ENCODE results near the gene APOL1. TPM values are rescaled to one million over a fixed set of nuclear protein-coding genes. Genes with fewer than 3 reads are reported as not detected.

The APOL1 gene
- total and polyA plus RNA-seq, 10 of the 15 experiments (the other 5 are each of a cell fraction or from before 2014, with no cell fraction given) = 9.0 to 42.0 (median 17.6) TPM

- TF ChIP-seq PKNOX1 (IDR thresholded peaks at IDR 0.05) (no peak), CEBPZ (IDR thresholded peaks at IDR 0.05; ENCODE audit: low read depth, low read length) (no peak), PML (IDR thresholded peaks at IDR 0.05; ENCODE audit: low read length) (no peak), TCF12 (IDR thresholded peaks at IDR 0.05; ENCODE audit: low read depth, low read length) (no peak), SRF (IDR thresholded peaks at IDR 0.05; ENCODE audit: low read depth in 2 of 2, low read length in 2 of 2) (no peak)
Measured at GRCh38 chr22:36300396-36301212, 47.7 kb downstream of the APOL1 start (continued).

- Histone ChIP-seq H3K4me1 (ENCODE audit: control insufficient read depth, insufficient read depth, low read length) (no peaks in the 10 kb centered on the region), H4K20me1 (ENCODE audit: control insufficient read depth, insufficient read depth) (no peaks in the 10 kb centered on the region), H3K9ac (ENCODE audit: control insufficient read depth, insufficient read depth, low read length) (no peak overlapping the region), H3K4me2 (ENCODE audit: control insufficient read depth, insufficient read depth) (no peak overlapping the region), H3K9me3 (replicated peaks; ENCODE audit: control insufficient read depth, insufficient read depth, low read length) (no peaks in the 10 kb centered on the region), H3K4me3 (no peak overlapping the region), H3K36me3 (ENCODE audit: control insufficient read depth in 2 of 2, insufficient read depth in 2 of 2, low read length in 1 of 2) (peaks cover 48 to 80% of the 10 kb centered on the region in 2 experiments), H3K79me2 (ENCODE audit: control insufficient read depth, insufficient read depth, low read length) (no peaks in the 10 kb centered on the region), H2AFZ (ENCODE audit: control insufficient read depth, low read depth, low read length) (no peak overlapping the region), H3K27me3 (replicated peaks in 1 of 2; ENCODE audit: control insufficient read depth in 2 of 2, insufficient read depth in 2 of 2, low read length in 1 of 2) (no peaks in the 10 kb centered on the region), H3K27ac (ENCODE audit: control insufficient read depth, insufficient read depth) (no peak overlapping the region)
- WGBS (ENCODE audit: insufficient coverage, insufficient replicate concordance, low lambda C conversion rate, missing lambda C conversion rate) = 14% methylated on average over 13 of the region's 13 CpGs
- intact Hi-C loops (cut with micrococcal nuclease; ENCODE audit: unreplicated experiment) (loop anchor here (1.0 kb wide), 1 partner anchor 169 kb away; no protein-coding TSS in a partner anchor), in situ Hi-C loops (cut with MboI) (no loop called here)
- ATAC-seq (peak; percentile 91), DNase-seq (ENCODE audit: low read depth, low spot score) (no peak), FAIRE-seq (peak; percentile 98)
- CTCF ChIA-PET = interaction anchor here (0.7 to 5.4 kb wide), 35 partner anchors 9 to 193 kb away, joined by 3 to 125 read pairs (median 4); partner anchors contain the start of genes APOL2 and TXN2
- BruUV-seq (replicated peaks) = no TSS peak
- POLR2A ChIA-PET = no interaction called here
- SMC1A ChIA-PET (ENCODE audit: uncharacterized antibody, unreplicated experiment) = interaction anchor here (0.9 to 5.9 kb wide), 17 partner anchors 10 to 192 kb away, joined by 3 to 70 read pairs (median 3); partner anchors contain the start of gene TXN2
- RAD21 ChIA-PET (ENCODE audit: unreplicated experiment) = interaction anchor here (0.9 to 9.7 kb wide), 10 partner anchors 10 to 185 kb away, joined by 3 to 107 read pairs (median 4); partner anchors contain the start of gene TXN2
- TF ChIP-seq KLF5 (IDR thresholded peaks at IDR 0.05; ENCODE audit: partially characterized antibody) (no peak), POLR2AphosphoS2 (IDR thresholded peaks at IDR 0.05; ENCODE audit: low read depth, low read length) (peak; percentile 59; the same call in 1 of the 2 replicates), KDM1A (IDR thresholded peaks at IDR 0.05; ENCODE audit: borderline replicate concordance) (no peak), SMC3 (IDR thresholded peaks at IDR 0.05; ENCODE audit: borderline replicate concordance, low read length) (peak; percentile 97), NRF1 (conservative IDR thresholded peaks at IDR 0.05; ENCODE audit: low read depth, low read length) (no peak), IKZF1 (conservative IDR thresholded peaks at IDR 0.05) (0 out of 2 replicates have a peak, but pooled peaks have one; percentile 19), NR2C1 (IDR thresholded peaks at IDR 0.05) (no peak), MYC (IDR thresholded peaks at IDR 0.05; ENCODE audit: insufficient read depth, insufficient read length, insufficient replicate concordance, low read length, severe bottlenecking) (no peak)
- TF ChIP-seq, protein P1, sequence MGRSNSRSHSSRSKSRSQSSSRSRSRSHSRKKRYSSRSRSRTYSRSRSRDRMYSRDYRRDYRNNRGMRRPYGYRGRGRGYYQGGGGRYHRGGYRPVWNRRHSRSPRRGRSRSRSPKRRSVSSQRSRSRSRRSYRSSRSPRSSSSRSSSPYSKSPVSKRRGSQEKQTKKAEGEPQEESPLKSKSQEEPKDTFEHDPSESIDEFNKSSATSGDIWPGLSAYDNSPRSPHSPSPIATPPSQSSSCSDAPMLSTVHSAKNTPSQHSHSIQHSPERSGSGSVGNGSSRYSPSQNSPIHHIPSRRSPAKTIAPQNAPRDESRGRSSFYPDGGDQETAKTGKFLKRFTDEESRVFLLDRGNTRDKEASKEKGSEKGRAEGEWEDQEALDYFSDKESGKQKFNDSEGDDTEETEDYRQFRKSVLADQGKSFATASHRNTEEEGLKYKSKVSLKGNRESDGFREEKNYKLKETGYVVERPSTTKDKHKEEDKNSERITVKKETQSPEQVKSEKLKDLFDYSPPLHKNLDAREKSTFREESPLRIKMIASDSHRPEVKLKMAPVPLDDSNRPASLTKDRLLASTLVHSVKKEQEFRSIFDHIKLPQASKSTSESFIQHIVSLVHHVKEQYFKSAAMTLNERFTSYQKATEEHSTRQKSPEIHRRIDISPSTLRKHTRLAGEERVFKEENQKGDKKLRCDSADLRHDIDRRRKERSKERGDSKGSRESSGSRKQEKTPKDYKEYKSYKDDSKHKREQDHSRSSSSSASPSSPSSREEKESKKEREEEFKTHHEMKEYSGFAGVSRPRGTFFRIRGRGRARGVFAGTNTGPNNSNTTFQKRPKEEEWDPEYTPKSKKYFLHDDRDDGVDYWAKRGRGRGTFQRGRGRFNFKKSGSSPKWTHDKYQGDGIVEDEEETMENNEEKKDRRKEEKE (IDR thresholded peaks at IDR 0.05) = no peak
Measured at GRCh38 chr22:36301384-36301828, 48.5 kb downstream of the APOL1 start.
